SU-DHL-6 (cell line): ENCODE measurements around the gene ACBD6.

Source experiments
- H2AFZ ChIP-seq: fragments of 200-600 bp; sonication (generic); 2 replicates; pipeline ENCODE4 v1.6.1; 2014; ENCODE audit warnings: low read depth, mild to moderate bottlenecking, moderate library complexity, mixed read lengths, antibody characterized with exemption, low read length; ENCODE audit not compliant: severe bottlenecking
- H3F3A ChIP-seq: fragments of 200-600 bp; shearing (Covaris generic); 2 replicates; pipeline ENCODE4 v1.6.0; 2016; ENCODE audit warnings: antibody characterized with exemption, mild to moderate bottlenecking; ENCODE audit not compliant: insufficient read depth
- H3K27ac ChIP-seq: fragments of 200-600 bp; sonication (generic); 2 replicates; pipeline ENCODE4 v1.5.1; 2016; ENCODE audit warnings: low read depth, mild to moderate bottlenecking, low read length, moderate library complexity, mixed read lengths
- H3K27me3 ChIP-seq: fragments of 200-600 bp; sonication (generic), shearing (Covaris generic); 2 replicates; pipeline ENCODE4 v1.6.0; 2014; ENCODE audit warnings: mild to moderate bottlenecking, low read length
- H3K36me3 ChIP-seq: fragments of 200-600 bp; sonication (generic); 2 replicates; pipeline ENCODE4 v1.6.1; 2014; ENCODE audit warnings: mild to moderate bottlenecking, low read length, mixed read lengths
- H3K4me2 ChIP-seq: fragments of 300-600, 200-600 bp; shearing (Covaris generic), sonication (generic); 2 replicates; pipeline ENCODE4 v1.6.0; 2014; ENCODE audit warnings: low read length, low read depth, mild to moderate bottlenecking; ENCODE audit not compliant: poor library complexity, severe bottlenecking
- H3K4me3 ChIP-seq: fragments of 200-600 bp; sonication (generic); 2 replicates; pipeline ENCODE4 v1.5.1; 2014; ENCODE audit warnings: antibody characterized with exemption, low read length, mild to moderate bottlenecking, mixed read lengths; ENCODE audit not compliant: insufficient read depth, poor library complexity, severe bottlenecking
- H3K79me2 ChIP-seq: fragments of 200-600 bp; sonication (generic); 2 replicates; pipeline ENCODE4 v1.6.1; 2014; ENCODE audit warnings: mild to moderate bottlenecking, low read length, moderate library complexity; ENCODE audit not compliant: insufficient read depth
- H3K9ac ChIP-seq: fragments of 200-600 bp; sonication (generic); 2 replicates; pipeline ENCODE4 v1.7.0; 2014; ENCODE audit warnings: mild to moderate bottlenecking, low read length
- H3K9me2 ChIP-seq: fragments of 200-600 bp; sonication (generic); replicated peaks from 2 replicates; pipeline ENCODE4 v1.6.1; 2014; ENCODE audit warnings: low read length; ENCODE audit not compliant: insufficient read depth
- H3K9me3 ChIP-seq: fragments of 200-600 bp; sonication (generic); 2 replicates; pipeline ENCODE4 v1.6.1; 2014; ENCODE audit warnings: low read length, mixed read lengths; ENCODE audit not compliant: insufficient read depth
- H4K20me1 ChIP-seq: fragments of 200-600 bp; sonication (generic); 2 replicates; pipeline ENCODE4 v1.6.1; 2014; ENCODE audit warnings: low read depth, mild to moderate bottlenecking, antibody characterized with exemption, low read length, moderate library complexity, mixed read lengths
- CTCF ChIP-seq: fragments of 200-600 bp; sonication (generic); IDR thresholded peaks from one replicate; pipeline ENCODE4 v1.5.1; 2017; ENCODE audit warnings: antibody characterized with exemption, mild to moderate bottlenecking, low read length, moderate library complexity; ENCODE audit not compliant: insufficient read depth, poor library complexity, severe bottlenecking
- EZH2phosphoT487 ChIP-seq: fragments of 200-600 bp; sonication (generic), shearing (Covaris generic); conservative IDR thresholded peaks from 2 replicates; pipeline ENCODE4 v1.6.1; 2018; ENCODE audit warnings: mild to moderate bottlenecking, antibody characterized with exemption, low read length, moderate library complexity, mixed read lengths

ACBD6 gene

GRCh38 chr1:180521474-180522212, 19.3 kb upstream of the ACBD6 start:
- H3F3A ChIP-seq: no peaks in the 10 kb centered on the region
- H3K79me2 ChIP-seq: no peaks in the 10 kb centered on the region
- H3K9me3 ChIP-seq: no peaks in the 10 kb centered on the region
- no peak overlapping the region for H3K9ac ChIP-seq
- H2AFZ ChIP-seq: no peak overlapping the region
- H3K9me2 ChIP-seq: no peaks in the 10 kb centered on the region
- H3K27me3 ChIP-seq: no peaks in the 10 kb centered on the region
- no peak overlapping the region for H3K4me2 ChIP-seq
- no peaks in the 10 kb centered on the region for H4K20me1 ChIP-seq
- no peaks in the 10 kb centered on the region for H3K36me3 ChIP-seq
- H3K27ac ChIP-seq: no peak overlapping the region
- TF ChIP-seq EZH2phosphoT487: no peak
- TF ChIP-seq CTCF: no peak
- no peak overlapping the region for H3K4me3 ChIP-seq

- Histone ChIP-seq H3K9ac (no peak overlapping the region), H4K20me1 (no peaks in the 10 kb centered on the region), H3K4me2 (no peak overlapping the region), H3K9me2 (no peaks in the 10 kb centered on the region), H3K36me3 (no peaks in the 10 kb centered on the region), H3K9me3 (no peaks in the 10 kb centered on the region), H3K4me3 (no peak overlapping the region), H2AFZ (no peak overlapping the region), H3K79me2 (no peaks in the 10 kb centered on the region), H3K27me3 (no peaks in the 10 kb centered on the region), H3K27ac (no peak overlapping the region), H3F3A (no peaks in the 10 kb centered on the region)
- no peak for TF ChIP-seq CTCF
- no peak for TF ChIP-seq EZH2phosphoT487
Measured at GRCh38 chr1:180519846-180520245, 17.5 kb upstream of the ACBD6 start.

DNA sequence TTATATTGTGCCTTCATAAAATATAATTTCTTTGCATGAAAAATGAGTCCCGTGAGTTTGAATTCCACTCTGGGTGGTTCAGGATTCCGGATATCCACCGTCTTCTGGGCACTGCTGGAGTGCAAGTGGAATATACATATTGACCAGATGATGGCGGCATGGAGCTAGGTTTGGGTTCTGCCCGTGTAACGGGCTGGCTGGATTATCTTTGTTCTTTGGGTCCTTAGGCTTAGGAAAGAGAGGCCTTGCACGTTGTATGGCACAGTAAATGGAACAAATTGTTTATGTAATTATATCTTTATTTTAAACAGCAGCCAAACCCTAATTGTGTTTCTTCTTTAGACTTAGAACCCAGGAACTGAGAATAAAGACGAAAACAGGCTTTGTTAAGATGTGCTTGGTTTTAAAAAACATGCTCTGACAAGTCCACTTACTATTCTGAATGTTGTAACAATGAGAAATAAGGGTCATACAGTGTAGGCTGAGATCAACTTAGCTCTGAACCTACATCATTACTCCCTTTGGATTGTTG, 13.5 kb upstream of the ACBD6 start:
- Histone ChIP-seq H3K27me3 (no peaks in the 10 kb centered on the region), H3K27ac (no peak overlapping the region), H3K79me2 (no peaks in the 10 kb centered on the region), H3K4me2 (no peak overlapping the region), H4K20me1 (no peaks in the 10 kb centered on the region), H3K4me3 (no peak overlapping the region), H3K9me2 (no peaks in the 10 kb centered on the region), H3K9me3 (no peaks in the 10 kb centered on the region), H2AFZ (peak overlapping the region; percentile 42), H3K36me3 (no peaks in the 10 kb centered on the region), H3K9ac (no peak overlapping the region), H3F3A (no peaks in the 10 kb centered on the region)
- TF ChIP-seq EZH2phosphoT487 (no peak), CTCF (peak; percentile 79)
